ENCODE measurements around the gene IFNGR2. TPM values are rescaled to one million over a fixed set of nuclear protein-coding genes. Genes with fewer than 3 reads are reported as not detected.
A peak's percentile ranks its signal among the peaks of the same experiment; 100 is the strongest.
"Not testable (repeated sequence)": the region's sequence is repeated elsewhere in the genome, so short reads cannot be mapped to it uniquely, and the experiment has no call there.

IFNGR2 gene
- total RNA-seq, 1 experiment from 2014 or later: 44.1 TPM

DNA sequence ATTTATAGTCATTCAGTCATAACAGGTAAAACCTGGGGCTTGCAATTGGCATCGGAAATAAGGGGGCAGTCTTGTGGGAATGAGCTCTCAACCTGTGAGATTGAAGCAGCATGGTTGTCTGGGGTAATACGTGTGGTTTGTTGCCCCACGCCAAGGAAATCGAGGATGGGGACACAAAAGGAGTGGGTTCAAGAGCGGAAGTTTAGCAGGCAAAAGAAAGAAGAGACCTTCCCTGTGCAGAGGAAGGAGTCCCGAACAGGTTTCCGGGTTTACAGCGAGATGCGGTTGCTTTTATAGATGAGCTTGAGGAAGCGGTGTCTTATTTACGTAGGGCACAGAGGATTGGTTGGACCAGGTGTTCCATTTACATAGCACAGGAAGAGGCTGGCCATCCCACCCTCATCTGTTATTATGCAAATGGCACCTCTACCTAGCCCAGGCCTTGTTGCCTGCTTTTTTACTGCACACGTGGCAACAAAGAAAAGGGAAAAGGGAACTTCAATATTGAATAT is 41.1 kb upstream of the IFNGR2 start:
- Histone ChIP-seq H4K5ac (ENCODE audit: insufficient read length, low read depth, low read length) (no peak overlapping the region), H2BK12ac (ENCODE audit: insufficient read length, low read depth, low read length) (no peak overlapping the region), H2AFZ (ENCODE audit: low read length) (no peak overlapping the region), H2AK5ac (ENCODE audit: insufficient read length, low read length) (no peak overlapping the region), H3K27me3 (ENCODE audit: insufficient read depth, low read length) (no peaks in the 10 kb centered on the region), H3K79me2 (ENCODE audit: insufficient read depth, low read length) (no peaks in the 10 kb centered on the region), H3K56ac (ENCODE audit: insufficient read length, low read depth, low read length) (no peak overlapping the region), H2BK15ac (ENCODE audit: low read depth, low read length) (no peak overlapping the region), H4K91ac (ENCODE audit: insufficient read length, low read depth, low read length) (no peak overlapping the region), H3K14ac (ENCODE audit: insufficient read depth, low read length) (no peak overlapping the region), H3K27ac (ENCODE audit: insufficient read length, low read depth, low read length) (peak overlapping the region; percentile 57), H2BK120ac (ENCODE audit: low read depth, low read length, poor library complexity, severe bottlenecking) (no peak overlapping the region), H3K9me3 (ENCODE audit: control insufficient read depth, low read depth, low read length) (no peaks in the 10 kb centered on the region), H4K20me1 (ENCODE audit: control insufficient read depth, insufficient read depth, insufficient read length) (no peaks in the 10 kb centered on the region), H2BK5ac (ENCODE audit: insufficient read length, low read length) (no peak overlapping the region), H3K23ac (ENCODE audit: insufficient read length, low read depth, low read length) (no peak overlapping the region), H3K79me1 (ENCODE audit: insufficient read depth, low read depth, low read length, poor library complexity, severe bottlenecking) (no peaks in the 10 kb centered on the region), H3K4ac (ENCODE audit: low read depth, low read length) (no peak overlapping the region), H4K8ac (replicated peaks; ENCODE audit: insufficient read length, low read depth, low read length) (no peak overlapping the region), H3K4me2 (ENCODE audit: insufficient read depth, insufficient read length, low read length) (peak overlapping the region; percentile 49), H2BK20ac (ENCODE audit: low read depth, low read length, poor library complexity, severe bottlenecking) (no peak overlapping the region), H3K9ac (ENCODE audit: extremely low read depth, insufficient read length, low read length) (peak overlapping the region; percentile 27), H3K4me1 (ENCODE audit: insufficient read depth, low read length) (no peaks in the 10 kb centered on the region), H3K18ac (ENCODE audit: insufficient read length, low read depth, low read length) (peak overlapping the region; percentile 70), H3T11ph (ENCODE audit: low read length) (no peak overlapping the region), H3K23me2 (ENCODE audit: insufficient read length, low read depth, low read length, poor library complexity, severe bottlenecking) (no peaks in the 10 kb centered on the region)
- Mint-ChIP-seq H3K27me3 (ENCODE audit: low read depth) (no peaks in the 10 kb centered on the region; the same call in 1 of the 2 replicates), H3K4me1 (peaks cover 16 to 17% of the 10 kb centered on the region in 2 experiments), H3K9me3 (peaks cover 12 to 17% of the 10 kb centered on the region in 2 experiments), H3K27ac (peak overlapping the region; percentile 67 to 89 (median 89)), H3K4me3 (peak overlapping the region; percentile 59 to 74), H3K36me3 (ENCODE audit: insufficient read depth in 1 of 3, low read depth in 3 of 3) (peaks cover 2 to 18% (median 15%) of the 10 kb centered on the region in 3 experiments; a peak in 6 of 7 replicates)
- peak; percentile 92 for DNase-seq
- WGBS (ENCODE audit: extremely low coverage, insufficient read length, low lambda C conversion rate): no CpG with 5 or more reads among the region's 12 CpGs
- TF ChIP-seq, protein P1, sequence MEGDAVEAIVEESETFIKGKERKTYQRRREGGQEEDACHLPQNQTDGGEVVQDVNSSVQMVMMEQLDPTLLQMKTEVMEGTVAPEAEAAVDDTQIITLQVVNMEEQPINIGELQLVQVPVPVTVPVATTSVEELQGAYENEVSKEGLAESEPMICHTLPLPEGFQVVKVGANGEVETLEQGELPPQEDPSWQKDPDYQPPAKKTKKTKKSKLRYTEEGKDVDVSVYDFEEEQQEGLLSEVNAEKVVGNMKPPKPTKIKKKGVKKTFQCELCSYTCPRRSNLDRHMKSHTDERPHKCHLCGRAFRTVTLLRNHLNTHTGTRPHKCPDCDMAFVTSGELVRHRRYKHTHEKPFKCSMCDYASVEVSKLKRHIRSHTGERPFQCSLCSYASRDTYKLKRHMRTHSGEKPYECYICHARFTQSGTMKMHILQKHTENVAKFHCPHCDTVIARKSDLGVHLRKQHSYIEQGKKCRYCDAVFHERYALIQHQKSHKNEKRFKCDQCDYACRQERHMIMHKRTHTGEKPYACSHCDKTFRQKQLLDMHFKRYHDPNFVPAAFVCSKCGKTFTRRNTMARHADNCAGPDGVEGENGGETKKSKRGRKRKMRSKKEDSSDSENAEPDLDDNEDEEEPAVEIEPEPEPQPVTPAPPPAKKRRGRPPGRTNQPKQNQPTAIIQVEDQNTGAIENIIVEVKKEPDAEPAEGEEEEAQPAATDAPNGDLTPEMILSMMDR (conservative IDR thresholded peaks at IDR 0.05): no peak

DNA sequence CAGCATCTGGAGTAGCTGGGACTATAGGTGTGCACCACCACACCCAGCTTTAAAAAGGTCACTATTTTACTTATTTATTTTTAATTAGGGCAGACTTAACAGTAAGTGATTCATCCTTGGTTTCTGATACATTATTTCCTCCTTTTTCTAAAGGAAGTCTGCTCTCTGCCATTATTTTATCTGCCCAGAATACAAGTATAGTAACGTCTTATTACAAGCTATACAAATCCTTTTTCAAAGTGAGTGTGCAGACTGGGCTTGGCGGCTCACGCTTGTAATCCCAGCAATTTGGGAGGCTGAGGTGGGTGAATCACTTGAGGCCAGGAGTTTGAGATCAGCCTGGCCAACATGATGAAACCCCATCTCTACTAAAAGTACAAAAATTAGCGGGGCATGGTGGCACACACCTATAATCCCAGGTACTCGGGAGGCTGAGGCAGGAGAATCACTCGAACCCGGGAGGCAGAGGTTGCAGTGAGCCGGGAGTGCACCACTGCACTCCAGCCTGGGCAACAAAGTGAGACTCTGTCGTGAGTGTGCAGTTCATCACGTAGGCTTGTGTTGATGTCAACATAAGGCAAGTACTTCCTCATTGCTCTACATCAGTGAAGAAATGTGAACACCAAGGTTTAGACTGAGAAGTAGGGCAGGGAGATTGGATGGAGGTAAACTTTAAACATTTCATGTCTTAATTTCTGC is 39.2 kb upstream of the IFNGR2 start:
- H2BK120ac ChIP-seq (ENCODE audit: low read depth, low read length, poor library complexity, severe bottlenecking); H2BK20ac ChIP-seq (ENCODE audit: low read depth, low read length, poor library complexity, severe bottlenecking); H2AFZ ChIP-seq (ENCODE audit: low read length); H3K23me2 ChIP-seq (ENCODE audit: insufficient read length, low read depth, low read length, poor library complexity, severe bottlenecking); H3K27ac ChIP-seq (ENCODE audit: insufficient read length, low read depth, low read length); H3K4me2 ChIP-seq (ENCODE audit: insufficient read depth, insufficient read length, low read length); H3K4ac ChIP-seq (ENCODE audit: low read depth, low read length); H3K9me3 ChIP-seq (ENCODE audit: control insufficient read depth, low read depth, low read length); H4K20me1 ChIP-seq (ENCODE audit: control insufficient read depth, insufficient read depth, insufficient read length); H3K9ac ChIP-seq (ENCODE audit: extremely low read depth, insufficient read length, low read length); H3K23ac ChIP-seq (ENCODE audit: insufficient read length, low read depth, low read length); H3K27me3 ChIP-seq (ENCODE audit: insufficient read depth, low read length); H4K8ac ChIP-seq (replicated peaks; ENCODE audit: insufficient read length, low read depth, low read length); H3K56ac ChIP-seq (ENCODE audit: insufficient read length, low read depth, low read length); H2BK12ac ChIP-seq (ENCODE audit: insufficient read length, low read depth, low read length); H4K5ac ChIP-seq (ENCODE audit: insufficient read length, low read depth, low read length); H3K4me1 ChIP-seq (ENCODE audit: insufficient read depth, low read length); H3K79me2 ChIP-seq (ENCODE audit: insufficient read depth, low read length); H2BK15ac ChIP-seq (ENCODE audit: low read depth, low read length); H3K27me3 Mint-ChIP-seq (ENCODE audit: low read depth); H3K79me1 ChIP-seq (ENCODE audit: insufficient read depth, low read depth, low read length, poor library complexity, severe bottlenecking); H3K14ac ChIP-seq (ENCODE audit: insufficient read depth, low read length); H3T11ph ChIP-seq (ENCODE audit: low read length); H3K27ac Mint-ChIP-seq; DNase-seq; H4K91ac ChIP-seq (ENCODE audit: insufficient read length, low read depth, low read length); H3K18ac ChIP-seq (ENCODE audit: insufficient read length, low read depth, low read length); H2BK5ac ChIP-seq (ENCODE audit: insufficient read length, low read length); H2AK5ac ChIP-seq (ENCODE audit: insufficient read length, low read length): not testable (repeated sequence)
- Mint-ChIP-seq H3K4me3 (peak overlapping the region in 1 of 2 experiments; percentile 32; a peak in 1 of 5 replicates), H3K36me3 (ENCODE audit: insufficient read depth in 1 of 3, low read depth in 3 of 3) (peaks cover 13 to 35% (median 27%) of the 10 kb centered on the region in 3 experiments; a peak in 6 of 7 replicates), H3K9me3 (peaks cover 29 to 34% of the 10 kb centered on the region in 2 experiments), H3K4me1 (peaks cover 16 to 18% of the 10 kb centered on the region in 2 experiments)
- WGBS (ENCODE audit: extremely low coverage, insufficient read length, low lambda C conversion rate): no CpG with 5 or more reads among the region's 10 CpGs
